Measurements from ENCODE around the gene PAPOLB. TPM values are rescaled to one million over a fixed set of nuclear protein-coding genes. Genes with fewer than 3 reads are reported as not detected.

The PAPOLB gene
- total and polyA plus RNA-seq, 10 of the 15 experiments (the other 5 are each of a cell fraction or from before 2014, with no cell fraction given), result 0.01 TPM; not detected in 9

DNA sequence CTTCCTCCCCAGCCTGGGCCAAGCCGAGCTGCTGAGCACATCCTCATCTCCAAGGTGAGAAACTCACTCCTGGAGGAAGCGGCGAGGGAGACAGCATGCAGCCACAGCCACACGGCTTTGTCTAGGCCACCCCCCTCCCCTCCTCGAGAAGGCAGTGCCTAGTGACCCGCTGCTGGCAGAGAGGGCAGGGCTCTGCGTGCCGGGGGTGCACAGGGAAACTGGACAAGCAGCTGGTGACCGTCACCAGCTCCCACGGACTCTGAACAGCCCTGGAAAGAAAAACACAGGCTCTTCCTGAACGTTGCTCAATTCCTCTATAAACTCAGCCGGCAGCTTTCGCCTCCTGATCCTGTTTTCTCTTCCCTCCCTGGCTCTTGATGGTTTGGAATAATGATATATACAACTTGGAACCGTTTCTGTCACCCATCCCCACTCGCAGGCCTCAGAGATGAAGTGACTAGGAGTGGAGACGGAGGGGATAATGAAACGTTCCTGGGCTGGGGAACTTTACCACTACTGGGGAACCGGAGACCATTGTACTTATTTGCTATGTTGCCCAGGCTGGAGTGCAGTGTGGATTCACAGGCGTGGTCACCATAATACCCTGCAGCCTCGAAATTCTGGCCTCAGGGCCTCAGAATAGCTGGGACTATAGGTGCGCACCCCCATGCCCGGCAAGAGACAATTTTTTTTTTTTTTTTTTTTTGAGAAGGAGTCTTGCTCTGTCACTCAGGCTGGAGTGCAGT is 19.3 kb downstream of the PAPOLB start:
- FAIRE-seq, result no peak
- no TSS peak for BruUV-seq (replicated peaks)
- Histone ChIP-seq H2AFZ (ENCODE audit: control insufficient read depth, low read depth, low read length) (no peak overlapping the region), H4K20me1 (ENCODE audit: control insufficient read depth, insufficient read depth) (no peaks in the 10 kb centered on the region), H3K9ac (ENCODE audit: control insufficient read depth, insufficient read depth, low read length) (no peak overlapping the region), H3K27ac (ENCODE audit: control insufficient read depth, insufficient read depth) (no peak overlapping the region), H3K4me2 (ENCODE audit: control insufficient read depth, insufficient read depth) (no peak overlapping the region), H3K4me1 (ENCODE audit: control insufficient read depth, insufficient read depth, low read length) (no peaks in the 10 kb centered on the region), H3K36me3 (ENCODE audit: control insufficient read depth in 2 of 2, insufficient read depth in 2 of 2, low read length in 1 of 2) (no peaks in the 10 kb centered on the region), H3K79me2 (ENCODE audit: control insufficient read depth, insufficient read depth, low read length) (no peaks in the 10 kb centered on the region), H3K9me3 (replicated peaks; ENCODE audit: control insufficient read depth, insufficient read depth, low read length) (no peaks in the 10 kb centered on the region), H3K4me3 (no peak overlapping the region), H3K27me3 (replicated peaks in 1 of 2; ENCODE audit: control insufficient read depth in 2 of 2, insufficient read depth in 2 of 2, low read length in 1 of 2) (no peaks in the 10 kb centered on the region)
- RAD21 ChIA-PET (ENCODE audit: unreplicated experiment), result interaction anchor here (0.6 kb wide), 1 partner anchor 250 kb away, joined by 4 read pairs; no protein-coding TSS in a partner anchor
- ATAC-seq, result no peak
- POLR2A ChIA-PET, result no interaction called here
- no peak for DNase-seq (ENCODE audit: low read depth, low spot score)
- CTCF ChIA-PET, result no interaction called here
- SMC1A ChIA-PET (ENCODE audit: uncharacterized antibody, unreplicated experiment), result interaction anchor here (1.2 kb wide), 1 partner anchor 11 kb away, joined by 3 read pairs; no protein-coding TSS in a partner anchor
- intact Hi-C loops (cut with micrococcal nuclease; ENCODE audit: unreplicated experiment) (no loop called here), in situ Hi-C loops (cut with MboI) (no loop called here)
- 40% methylated on average over 22 of the region's 22 CpGs for WGBS (ENCODE audit: insufficient coverage, insufficient replicate concordance, low lambda C conversion rate, missing lambda C conversion rate)
- TF ChIP-seq, protein P1, sequence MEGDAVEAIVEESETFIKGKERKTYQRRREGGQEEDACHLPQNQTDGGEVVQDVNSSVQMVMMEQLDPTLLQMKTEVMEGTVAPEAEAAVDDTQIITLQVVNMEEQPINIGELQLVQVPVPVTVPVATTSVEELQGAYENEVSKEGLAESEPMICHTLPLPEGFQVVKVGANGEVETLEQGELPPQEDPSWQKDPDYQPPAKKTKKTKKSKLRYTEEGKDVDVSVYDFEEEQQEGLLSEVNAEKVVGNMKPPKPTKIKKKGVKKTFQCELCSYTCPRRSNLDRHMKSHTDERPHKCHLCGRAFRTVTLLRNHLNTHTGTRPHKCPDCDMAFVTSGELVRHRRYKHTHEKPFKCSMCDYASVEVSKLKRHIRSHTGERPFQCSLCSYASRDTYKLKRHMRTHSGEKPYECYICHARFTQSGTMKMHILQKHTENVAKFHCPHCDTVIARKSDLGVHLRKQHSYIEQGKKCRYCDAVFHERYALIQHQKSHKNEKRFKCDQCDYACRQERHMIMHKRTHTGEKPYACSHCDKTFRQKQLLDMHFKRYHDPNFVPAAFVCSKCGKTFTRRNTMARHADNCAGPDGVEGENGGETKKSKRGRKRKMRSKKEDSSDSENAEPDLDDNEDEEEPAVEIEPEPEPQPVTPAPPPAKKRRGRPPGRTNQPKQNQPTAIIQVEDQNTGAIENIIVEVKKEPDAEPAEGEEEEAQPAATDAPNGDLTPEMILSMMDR (IDR thresholded peaks at IDR 0.05 in 2 of 3, conservative IDR thresholded peaks at IDR 0.05 in 1 of 3; ENCODE audit: control insufficient read depth in 2 of 3, extremely low read depth in 1 of 3, insufficient read depth in 1 of 3, low read depth in 3 of 3, low read length in 3 of 3), result no peak
- TF ChIP-seq, protein P2, sequence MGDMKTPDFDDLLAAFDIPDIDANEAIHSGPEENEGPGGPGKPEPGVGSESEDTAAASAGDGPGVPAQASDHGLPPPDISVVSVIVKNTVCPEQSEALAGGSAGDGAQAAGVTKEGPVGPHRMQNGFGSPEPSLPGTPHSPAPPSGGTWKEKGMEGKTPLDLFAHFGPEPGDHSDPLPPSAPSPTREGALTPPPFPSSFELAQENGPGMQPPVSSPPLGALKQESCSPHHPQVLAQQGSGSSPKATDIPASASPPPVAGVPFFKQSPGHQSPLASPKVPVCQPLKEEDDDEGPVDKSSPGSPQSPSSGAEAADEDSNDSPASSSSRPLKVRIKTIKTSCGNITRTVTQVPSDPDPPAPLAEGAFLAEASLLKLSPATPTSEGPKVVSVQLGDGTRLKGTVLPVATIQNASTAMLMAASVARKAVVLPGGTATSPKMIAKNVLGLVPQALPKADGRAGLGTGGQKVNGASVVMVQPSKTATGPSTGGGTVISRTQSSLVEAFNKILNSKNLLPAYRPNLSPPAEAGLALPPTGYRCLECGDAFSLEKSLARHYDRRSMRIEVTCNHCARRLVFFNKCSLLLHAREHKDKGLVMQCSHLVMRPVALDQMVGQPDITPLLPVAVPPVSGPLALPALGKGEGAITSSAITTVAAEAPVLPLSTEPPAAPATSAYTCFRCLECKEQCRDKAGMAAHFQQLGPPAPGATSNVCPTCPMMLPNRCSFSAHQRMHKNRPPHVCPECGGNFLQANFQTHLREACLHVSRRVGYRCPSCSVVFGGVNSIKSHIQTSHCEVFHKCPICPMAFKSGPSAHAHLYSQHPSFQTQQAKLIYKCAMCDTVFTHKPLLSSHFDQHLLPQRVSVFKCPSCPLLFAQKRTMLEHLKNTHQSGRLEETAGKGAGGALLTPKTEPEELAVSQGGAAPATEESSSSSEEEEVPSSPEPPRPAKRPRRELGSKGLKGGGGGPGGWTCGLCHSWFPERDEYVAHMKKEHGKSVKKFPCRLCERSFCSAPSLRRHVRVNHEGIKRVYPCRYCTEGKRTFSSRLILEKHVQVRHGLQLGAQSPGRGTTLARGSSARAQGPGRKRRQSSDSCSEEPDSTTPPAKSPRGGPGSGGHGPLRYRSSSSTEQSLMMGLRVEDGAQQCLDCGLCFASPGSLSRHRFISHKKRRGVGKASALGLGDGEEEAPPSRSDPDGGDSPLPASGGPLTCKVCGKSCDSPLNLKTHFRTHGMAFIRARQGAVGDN (IDR thresholded peaks at IDR 0.05), result no peak
- TF ChIP-seq EGR1 (IDR thresholded peaks at IDR 0.05; ENCODE audit: borderline replicate concordance in 1 of 2, low read depth in 2 of 2, low read length in 2 of 2) (no peak), CBFB (IDR thresholded peaks at IDR 0.05; ENCODE audit: low read depth) (no peak), JUNB (IDR thresholded peaks at IDR 0.05) (no peak), ZBED1 (IDR thresholded peaks at IDR 0.05; ENCODE audit: borderline replicate concordance) (no peak), ZNF217 (IDR thresholded peaks at IDR 0.05) (no peak), CBX5 (IDR thresholded peaks at IDR 0.05; ENCODE audit: low read depth) (no peak)
- TF ChIP-seq, protein P3, sequence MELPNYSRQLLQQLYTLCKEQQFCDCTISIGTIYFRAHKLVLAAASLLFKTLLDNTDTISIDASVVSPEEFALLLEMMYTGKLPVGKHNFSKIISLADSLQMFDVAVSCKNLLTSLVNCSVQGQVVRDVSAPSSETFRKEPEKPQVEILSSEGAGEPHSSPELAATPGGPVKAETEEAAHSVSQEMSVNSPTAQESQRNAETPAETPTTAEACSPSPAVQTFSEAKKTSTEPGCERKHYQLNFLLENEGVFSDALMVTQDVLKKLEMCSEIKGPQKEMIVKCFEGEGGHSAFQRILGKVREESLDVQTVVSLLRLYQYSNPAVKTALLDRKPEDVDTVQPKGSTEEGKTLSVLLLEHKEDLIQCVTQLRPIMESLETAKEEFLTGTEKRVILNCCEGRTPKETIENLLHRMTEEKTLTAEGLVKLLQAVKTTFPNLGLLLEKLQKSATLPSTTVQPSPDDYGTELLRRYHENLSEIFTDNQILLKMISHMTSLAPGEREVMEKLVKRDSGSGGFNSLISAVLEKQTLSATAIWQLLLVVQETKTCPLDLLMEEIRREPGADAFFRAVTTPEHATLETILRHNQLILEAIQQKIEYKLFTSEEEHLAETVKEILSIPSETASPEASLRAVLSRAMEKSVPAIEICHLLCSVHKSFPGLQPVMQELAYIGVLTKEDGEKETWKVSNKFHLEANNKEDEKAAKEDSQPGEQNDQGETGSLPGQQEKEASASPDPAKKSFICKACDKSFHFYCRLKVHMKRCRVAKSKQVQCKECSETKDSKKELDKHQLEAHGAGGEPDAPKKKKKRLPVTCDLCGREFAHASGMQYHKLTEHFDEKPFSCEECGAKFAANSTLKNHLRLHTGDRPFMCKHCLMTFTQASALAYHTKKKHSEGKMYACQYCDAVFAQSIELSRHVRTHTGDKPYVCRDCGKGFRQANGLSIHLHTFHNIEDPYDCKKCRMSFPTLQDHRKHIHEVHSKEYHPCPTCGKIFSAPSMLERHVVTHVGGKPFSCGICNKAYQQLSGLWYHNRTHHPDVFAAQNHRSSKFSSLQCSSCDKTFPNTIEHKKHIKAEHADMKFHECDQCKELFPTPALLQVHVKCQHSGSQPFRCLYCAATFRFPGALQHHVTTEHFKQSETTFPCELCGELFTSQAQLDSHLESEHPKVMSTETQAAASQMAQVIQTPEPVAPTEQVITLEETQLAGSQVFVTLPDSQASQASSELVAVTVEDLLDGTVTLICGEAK (IDR thresholded peaks at IDR 0.05; ENCODE audit: borderline replicate concordance), result no peak

Measured in GM12878 (cell line).